B cell (primary cell): ENCODE measurements around the gene LTBP2. TPM values are rescaled to one million over a fixed set of nuclear protein-coding genes. Genes with fewer than 3 reads are reported as not detected.

Experiments used
- ATAC-seq: fragments of 200-7000 bp; cut with Tn5 transposase; one replicate; pipeline ENCODE4 v1.10.0; 2021; ENCODE audit warnings: low read depth, mild to moderate bottlenecking, moderate number of reproducible peaks, moderate library complexity
- CTCF ChIA-PET: fragments of 350-600 bp; sonication (Branson Sonifier 250); formaldehyde crosslinking; loops from one replicate; lab custom pipeline; 2021; ENCODE audit warnings: antibody characterized with exemption, inconsistent platforms; lab: Charles Lee
- POLR2A ChIA-PET: fragments of 350-600 bp; sonication (Branson Sonifier 250); formaldehyde crosslinking; loops from one replicate; lab custom pipeline; 2021; ENCODE audit warnings: antibody characterized with exemption; lab: Charles Lee
- DNase-seq: peaks from one replicate; pipeline ENCODE4 v3.0.0; 2013
- H2AFZ ChIP-seq: 2 replicates; pipeline ENCODE4 v1.6.1; 2012; ENCODE audit warnings: mild to moderate bottlenecking, low read depth, low read length; ENCODE audit not compliant: insufficient read depth, poor library complexity, severe bottlenecking
- H3K27ac ChIP-seq, 2 donors: 1 replicate in 1 of 2; 2 replicates in 1 of 2; pipeline ENCODE4 v1.5.1; 2012 to 2013; ENCODE audit warnings: low read length in 2 of 2, mild to moderate bottlenecking in 2 of 2, moderate library complexity in 1 of 2
- H3K27me3 ChIP-seq, 4 experiments: fragments of 200-600 bp in 1 of 4; sonication (generic) in 1 of 4; replicated peaks in 1 of 4; 1 replicate in 2 of 4; 2 replicates in 2 of 4; pipeline versions ENCODE4 v1.6.1 to v1.7.0; 2013 to 2016; ENCODE audit warnings: low read length in 3 of 4, mild to moderate bottlenecking in 2 of 4, mixed read lengths in 1 of 4, moderate library complexity in 1 of 4; ENCODE audit not compliant: insufficient read depth in 4 of 4, control insufficient read depth in 3 of 4; ENCODE audit errors: control extremely low read depth in 1 of 4
- H3K36me3 ChIP-seq, 2 experiments: replicated peaks in 1 of 2; 1 replicate in 1 of 2; 2 replicates in 1 of 2; pipeline versions ENCODE4 v1.6.1 to v1.7.1; 2013; ENCODE audit warnings: low read length in 1 of 2; ENCODE audit not compliant: insufficient read depth in 2 of 2, control insufficient read depth in 1 of 2; ENCODE audit errors: control extremely low read depth in 1 of 2, extremely low read depth in 1 of 2
- H3K4me1 ChIP-seq, 2 donors: fragments of 200-600 bp in 1 of 2; sonication (generic) in 1 of 2; 1 replicate in 1 of 2; 2 replicates in 1 of 2; pipeline versions ENCODE4 v1.5.1 to v1.6.1; 2013 to 2017; ENCODE audit warnings: low read length in 2 of 2; ENCODE audit not compliant: control insufficient read depth in 2 of 2, insufficient read depth in 2 of 2
- H3K4me2 ChIP-seq: replicated peaks from 2 replicates; pipeline ENCODE3; 2012; ENCODE audit warnings: mild to moderate bottlenecking, low read depth, low read length; ENCODE audit not compliant: poor library complexity, severe bottlenecking
- H3K4me3 ChIP-seq, 5 experiments: fragments of 200-600 bp in 1 of 5; sonication (generic) in 1 of 5; 1 replicate in 3 of 5; 2 replicates in 2 of 5; pipeline versions ENCODE4 v1.5.1 to v1.7.0; 2011 to 2016; ENCODE audit warnings: low read length in 4 of 5, mild to moderate bottlenecking in 4 of 5, low read depth in 2 of 5, control low read depth in 1 of 5, moderate library complexity in 1 of 5; ENCODE audit not compliant: insufficient read depth in 1 of 5; ENCODE audit errors: control extremely low read depth in 1 of 5, extremely low read depth in 1 of 5
- H3K79me2 ChIP-seq: fragments of 200-600 bp; sonication (generic); one replicate; pipeline ENCODE4 v1.6.0; 2016; ENCODE audit warnings: low read length; ENCODE audit not compliant: control insufficient read depth, insufficient read depth
- H3K9ac ChIP-seq: fragments of 200-600 bp; sonication (generic); 2 replicates; pipeline ENCODE4 v1.6.1; 2017; ENCODE audit warnings: mild to moderate bottlenecking, low read length, moderate library complexity
- H3K9me3 ChIP-seq, 3 donors: one replicate each; pipeline versions ENCODE4 v1.6.1 to v1.7.1; 2013; ENCODE audit warnings: low read length in 2 of 3; ENCODE audit not compliant: control insufficient read depth in 2 of 3, insufficient read depth in 1 of 3; ENCODE audit errors: control extremely low read depth in 1 of 3
- H4K20me1 ChIP-seq: 2 replicates; pipeline ENCODE4 v1.6.0; 2012; ENCODE audit warnings: mild to moderate bottlenecking, low read length; ENCODE audit not compliant: insufficient read depth, control insufficient read depth, poor library complexity, severe bottlenecking
- H3K27ac Mint-ChIP-seq: one replicate; pipeline ENCODE4 v1.8.0; 2021; ENCODE audit warnings: mixed read lengths
- H3K27me3 Mint-ChIP-seq: one replicate; pipeline ENCODE4 v1.8.0; 2021; ENCODE audit warnings: mixed read lengths
- H3K4me1 Mint-ChIP-seq: one replicate; pipeline ENCODE4 v1.8.0; 2021; ENCODE audit warnings: mixed read lengths
- H3K4me3 Mint-ChIP-seq: one replicate; pipeline ENCODE4 v1.8.0; 2021; ENCODE audit warnings: mixed read lengths
- H3K9me3 Mint-ChIP-seq: one replicate; pipeline ENCODE4 v1.8.0; 2022; ENCODE audit warnings: mixed read lengths; ENCODE audit not compliant: insufficient read depth
- EZH2 ChIP-seq: IDR thresholded peaks from 2 replicates; pipeline ENCODE4 v1.6.1; 2012; ENCODE audit warnings: borderline replicate concordance, low read depth, mild to moderate bottlenecking, moderate library complexity, low read length; ENCODE audit not compliant: insufficient read depth, poor library complexity, severe bottlenecking
- WGBS: methylation state at CpG from one replicate; pipeline ENCODE4 v1.1.5; 2013; ENCODE audit warnings: missing lambda C conversion rate; ENCODE audit not compliant: insufficient coverage; 5-methylcytosine and 5-hydroxymethylcytosine counted together
- intact Hi-C: fragments of 100-400 bp; cut with micrococcal nuclease; formaldehyde crosslinking; loops from one replicate; pipeline ENCODE4 v1.10.0; 2022
- polyA plus RNA-seq: library from polyadenylated mRNA; depleted of rRNA; stranded (reverse); fragments of >200 nt; gene quantifications from 2 replicates; pipeline ENCODE4 v1.2.3, GENCODE V29; 2012
- total RNA-seq, 2 donors: library from RNA; stranded (reverse); fragments of 120-200 nt in 1 of 2; gene quantifications; 1 replicate in 1 of 2; 2 replicates in 1 of 2; pipeline versions ENCODE4 v1.2.3 to v1.2.4, GENCODE V29; 2013 to 2022
- TF ChIP-seq, protein P1 (sequence below): fragments of 200-600 bp; IDR thresholded peaks from one replicate; pipeline ENCODE4 v1.8.0; 2022; ENCODE audit warnings: antibody characterized with exemption, mild to moderate bottlenecking

The LTBP2 gene
- total and polyA plus RNA-seq, 2 donors (not counting 1 experiment from before 2014, with no cell fraction given) = 0.12 to 0.22 TPM

GRCh38 chr14:74548881-74549280 lies 63.2 kb downstream of the LTBP2 start:
- WGBS = 93% methylated on average over 3 of the region's 3 CpGs
- DNase-seq = no peak
- POLR2A ChIA-PET = no interaction called here
- Mint-ChIP-seq H3K9me3 (no peaks in the 10 kb centered on the region), H3K27me3 (peaks cover 16% of the 10 kb centered on the region), H3K4me1 (no peaks in the 10 kb centered on the region), H3K4me3 (no peak overlapping the region), H3K27ac (no peak overlapping the region)
- no peaks in the 10 kb centered on the region for H4K20me1 ChIP-seq
- H3K79me2 ChIP-seq = no peaks in the 10 kb centered on the region
- no peak overlapping the region for H3K4me3 ChIP-seq
- ATAC-seq = no peak
- no peak overlapping the region for H3K27ac ChIP-seq
- TF ChIP-seq, protein P1, sequence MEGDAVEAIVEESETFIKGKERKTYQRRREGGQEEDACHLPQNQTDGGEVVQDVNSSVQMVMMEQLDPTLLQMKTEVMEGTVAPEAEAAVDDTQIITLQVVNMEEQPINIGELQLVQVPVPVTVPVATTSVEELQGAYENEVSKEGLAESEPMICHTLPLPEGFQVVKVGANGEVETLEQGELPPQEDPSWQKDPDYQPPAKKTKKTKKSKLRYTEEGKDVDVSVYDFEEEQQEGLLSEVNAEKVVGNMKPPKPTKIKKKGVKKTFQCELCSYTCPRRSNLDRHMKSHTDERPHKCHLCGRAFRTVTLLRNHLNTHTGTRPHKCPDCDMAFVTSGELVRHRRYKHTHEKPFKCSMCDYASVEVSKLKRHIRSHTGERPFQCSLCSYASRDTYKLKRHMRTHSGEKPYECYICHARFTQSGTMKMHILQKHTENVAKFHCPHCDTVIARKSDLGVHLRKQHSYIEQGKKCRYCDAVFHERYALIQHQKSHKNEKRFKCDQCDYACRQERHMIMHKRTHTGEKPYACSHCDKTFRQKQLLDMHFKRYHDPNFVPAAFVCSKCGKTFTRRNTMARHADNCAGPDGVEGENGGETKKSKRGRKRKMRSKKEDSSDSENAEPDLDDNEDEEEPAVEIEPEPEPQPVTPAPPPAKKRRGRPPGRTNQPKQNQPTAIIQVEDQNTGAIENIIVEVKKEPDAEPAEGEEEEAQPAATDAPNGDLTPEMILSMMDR = no peak
- no peak for TF ChIP-seq EZH2
- H3K4me2 ChIP-seq = no peak overlapping the region
- H3K36me3 ChIP-seq = no peaks in the 10 kb centered on the region
- H3K9ac ChIP-seq = no peak overlapping the region
- no peaks in the 10 kb centered on the region for H3K4me1 ChIP-seq
- no peak overlapping the region for H2AFZ ChIP-seq
- no peaks in the 10 kb centered on the region for H3K27me3 ChIP-seq
- intact Hi-C loops = no loop called here
- no peaks in the 10 kb centered on the region for H3K9me3 ChIP-seq
- CTCF ChIA-PET = no interaction called here

DNA sequence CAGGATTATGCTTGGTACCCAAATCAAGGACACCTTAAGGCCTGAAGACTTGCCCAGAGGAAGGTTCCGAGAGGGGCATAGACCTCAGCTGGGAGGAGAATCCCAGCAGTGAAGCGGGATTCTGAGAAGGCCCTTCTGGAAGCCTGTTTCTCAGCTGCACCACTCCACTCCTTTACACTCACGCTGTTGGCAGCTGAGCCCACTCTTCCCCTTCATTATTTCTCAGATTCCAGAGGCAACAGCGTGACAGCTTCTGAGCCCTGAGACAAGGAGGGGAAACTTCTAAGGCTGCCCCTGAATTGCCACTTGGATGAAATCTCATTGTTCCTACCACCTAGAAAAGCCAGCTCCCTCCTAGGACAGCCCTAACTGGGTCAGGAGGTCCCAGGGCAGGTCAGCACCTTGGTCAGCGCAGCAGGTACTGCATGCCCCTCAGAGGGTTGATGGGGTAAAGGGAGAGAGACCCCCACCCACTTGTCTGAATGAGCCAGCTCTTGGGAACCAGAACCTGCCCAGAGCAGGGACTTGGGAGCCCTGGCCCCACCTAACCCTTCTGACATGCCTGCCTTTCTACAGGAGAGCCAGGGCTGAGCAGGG lies 64.6 kb downstream of the LTBP2 start:
- H3K4me3 Mint-ChIP-seq = no peak overlapping the region
- no peak overlapping the region for H3K9ac ChIP-seq
- H3K4me2 ChIP-seq = no peak overlapping the region
- no peaks in the 10 kb centered on the region for H3K9me3 Mint-ChIP-seq
- H3K4me3 ChIP-seq = no peak overlapping the region
- intact Hi-C loops = no loop called here
- no peaks in the 10 kb centered on the region for H3K4me1 Mint-ChIP-seq
- H3K27me3 ChIP-seq = no peaks in the 10 kb centered on the region
- WGBS = 95% methylated on average over 5 of the region's 5 CpGs
- H3K9me3 ChIP-seq = no peaks in the 10 kb centered on the region
- H3K4me1 ChIP-seq = no peaks in the 10 kb centered on the region
- no peak overlapping the region for H2AFZ ChIP-seq
- ChIA-PET CTCF (no interaction called here), POLR2A (no interaction called here)
- ATAC-seq (no peak), DNase-seq (no peak)
- H3K79me2 ChIP-seq = no peaks in the 10 kb centered on the region
- no peak overlapping the region for H3K27ac Mint-ChIP-seq
- H4K20me1 ChIP-seq = no peaks in the 10 kb centered on the region
- no peak overlapping the region for H3K27ac ChIP-seq
- no peaks in the 10 kb centered on the region for H3K36me3 ChIP-seq
- TF ChIP-seq, protein P1 = no peak
- TF ChIP-seq EZH2 = no peak
- peaks cover 20% of the 10 kb centered on the region for H3K27me3 Mint-ChIP-seq
